Transverse colon (tissue), 4 donors: Measurements from ENCODE around the gene DPP10. TPM values are rescaled to one million over a fixed set of nuclear protein-coding genes. Genes with fewer than 3 reads are reported as not detected.

Source experiments
- DNase-seq: peaks from one replicate; pipeline ENCODE4 v3.0.0-alpha.2; 2019
- H3K27ac ChIP-seq, 4 donors: fragments of 200-600 bp; sonication (generic); 2 replicates each; pipeline ENCODE4 v1.5.1; 2016 to 2018; ENCODE audit warnings: inconsistent platforms in 4 of 4
- H3K27me3 ChIP-seq: fragments of 200-600 bp; sonication (generic); 2 replicates; pipeline ENCODE4 v1.5.1; 2017; ENCODE audit warnings: inconsistent platforms
- H3K36me3 ChIP-seq, 4 donors: fragments of 200-600 bp; sonication (generic); 2 replicates each; pipeline ENCODE4 v1.5.1; 2017 to 2019; ENCODE audit warnings: inconsistent platforms in 4 of 4
- H3K4me1 ChIP-seq, 4 donors: fragments of 200-600 bp; sonication (generic); 2 replicates each; pipeline ENCODE4 v1.5.1; 2017 to 2020; ENCODE audit warnings: inconsistent platforms in 4 of 4
- H3K4me3 ChIP-seq, 4 donors: fragments of 200-600 bp; sonication (generic); 1 replicate in 1 of 4; 2 replicates in 3 of 4; pipeline versions ENCODE4 v1.5.1 to v1.6.1; 2017 to 2019; ENCODE audit warnings: inconsistent platforms in 4 of 4
- H3K9me3 ChIP-seq, 2 donors: fragments of 200-600 bp; sonication (generic); 2 replicates each; pipeline ENCODE4 v1.5.1; 2017 to 2019; ENCODE audit warnings: inconsistent platforms in 2 of 2
- CTCF ChIP-seq, 5 experiments: fragments of 200-600 bp in 3 of 5; fragments of 450-650 bp in 2 of 5; sonication (generic) in 3 of 5; IDR thresholded peaks; 1 replicate in 2 of 5; 2 replicates in 3 of 5; pipeline ENCODE4 v1.5.1; 2016 to 2017; ENCODE audit warnings: antibody characterized with exemption in 5 of 5, inconsistent platforms in 3 of 5, mild to moderate bottlenecking in 2 of 5, moderate library complexity in 1 of 5
- EP300 ChIP-seq: sonication (generic); formaldehyde crosslinking; IDR thresholded peaks from one replicate; pipeline ENCODE4 v1.6.1; 2017; ENCODE audit warnings: antibody characterized with exemption, low read depth
- POLR2A ChIP-seq: fragments of 450-650 bp; IDR thresholded peaks from one replicate; pipeline ENCODE4 v1.6.1; 2016; ENCODE audit warnings: antibody characterized with exemption, mild to moderate bottlenecking, moderate library complexity
- POLR2AphosphoS5 ChIP-seq, 3 donors: sonication (generic); formaldehyde crosslinking; IDR thresholded peaks; one replicate each; pipeline ENCODE4 v1.6.1; 2016; ENCODE audit warnings: antibody characterized with exemption in 3 of 3
- WGBS, 2 donors: methylation state at CpG; one replicate each; pipeline ENCODE4 v1.1.5; 2018; ENCODE audit warnings: low coverage in 1 of 2; 5-methylcytosine and 5-hydroxymethylcytosine counted together
- in situ Hi-C, 4 donors: fragments of 200-750 bp; cut with MboI; loops; one replicate each; pipeline versions ENCODE4 v1.15.0 to v1.15.1; 2017; ENCODE audit warnings: low sequenced_read_pairs in 3 of 4, low pct_ligation_motif_present in 1 of 4, low pct_unique_long_range_greater_than_20kb in 1 of 4
- intact Hi-C: fragments of 100-400 bp; cut with DNase I; formaldehyde crosslinking; loops from one replicate; pipeline ENCODE4 v1.15.1; 2023; ENCODE audit warnings: low total_unique reads
- total RNA-seq, 4 donors: library from RNA; depleted of rRNA; stranded (reverse); fragments of >200 nt; gene quantifications; one replicate each; pipeline ENCODE4 v1.1.0, GENCODE V29; 2016

The DPP10 gene
- total RNA-seq, 4 donors from 2014 or later: 3.4 to 8.4 (median 7.0) TPM

- in situ Hi-C loops (no loop called here), intact Hi-C loops (no loop called here)
- H3K36me3 ChIP-seq: no peaks in the 10 kb centered on the region
- peaks cover 0 to 8% (median 4%) of the 10 kb centered on the region in 4 donors for H3K4me1 ChIP-seq
- no peaks in the 10 kb centered on the region for H3K9me3 ChIP-seq
- 53 to 75% methylated on average over 5 to 6 of the region's 6 CpGs for WGBS, 2 donors
- H3K4me3 ChIP-seq: no peak overlapping the region
- no peak for TF ChIP-seq CTCF (IDR thresholded peaks at IDR 0.05)
- TF ChIP-seq EP300: no peak
- TF ChIP-seq POLR2AphosphoS5 (IDR thresholded peaks at IDR 0.05): no peak
- no peak for TF ChIP-seq POLR2A
- peaks cover 31% of the 10 kb centered on the region for H3K27me3 ChIP-seq
- H3K27ac ChIP-seq: no peak overlapping the region
- no peak for DNase-seq
Measured at GRCh38 chr2:115163572-115163971, 721.1 kb downstream of the DPP10 start.

GRCh38 chr2:115165529-115166109 is 723.2 kb downstream of the DPP10 start:
- Histone ChIP-seq H3K36me3 (no peaks in the 10 kb centered on the region), H3K9me3 (no peaks in the 10 kb centered on the region), H3K27ac (no peak overlapping the region), H3K27me3 (peaks cover 31% of the 10 kb centered on the region), H3K4me1 (peaks cover 0 to 8% (median 4%) of the 10 kb centered on the region in 4 donors), H3K4me3 (no peak overlapping the region)
- in situ Hi-C loops (no loop called here), intact Hi-C loops (no loop called here)
- 34 to 38% methylated on average over 6 of the region's 6 CpGs for WGBS, 2 donors
- no peak for DNase-seq
- peak; percentile 36 to 49 (median 40) for TF ChIP-seq CTCF (IDR thresholded peaks at IDR 0.05)
- no peak for TF ChIP-seq POLR2AphosphoS5 (IDR thresholded peaks at IDR 0.05)

- DNase-seq: no peak
- in situ Hi-C loops: no loop called here
- 40 to 44% methylated on average over 3 of the region's 3 CpGs for WGBS, 2 donors
- H3K4me1 ChIP-seq: no peaks in the 10 kb centered on the region
- no peak overlapping the region for H3K27ac ChIP-seq
- H3K9me3 ChIP-seq: no peaks in the 10 kb centered on the region
- intact Hi-C loops: no loop called here
- peaks cover 3% of the 10 kb centered on the region for H3K27me3 ChIP-seq
- H3K36me3 ChIP-seq: no peaks in the 10 kb centered on the region
- TF ChIP-seq EP300: no peak
- no peak for TF ChIP-seq CTCF (IDR thresholded peaks at IDR 0.05)
- TF ChIP-seq POLR2AphosphoS5 (IDR thresholded peaks at IDR 0.05): no peak
- no peak for TF ChIP-seq POLR2A
- no peak overlapping the region for H3K4me3 ChIP-seq
Measured at GRCh38 chr2:115168457-115168856, 726.0 kb downstream of the DPP10 start.

- intact Hi-C loops: no loop called here
- H3K36me3 ChIP-seq: no peaks in the 10 kb centered on the region
- no peak for DNase-seq
- in situ Hi-C loops: no loop called here
- 94 to 100% methylated on average over 1 of the region's 1 CpG for WGBS, 2 donors
- H3K4me1 ChIP-seq: no peaks in the 10 kb centered on the region
- no peaks in the 10 kb centered on the region for H3K27me3 ChIP-seq
- TF ChIP-seq EP300 (no peak), POLR2AphosphoS5 (IDR thresholded peaks at IDR 0.05) (no peak), CTCF (IDR thresholded peaks at IDR 0.05) (no peak), POLR2A (no peak)
- no peak overlapping the region for H3K27ac ChIP-seq
- no peak overlapping the region for H3K4me3 ChIP-seq
- no peaks in the 10 kb centered on the region for H3K9me3 ChIP-seq
Measured at GRCh38 chr2:115169814-115170213, 727.4 kb downstream of the DPP10 start.
